Measurements from ENCODE around the gene PPP1R37.

GRCh38 chr19:45103508-45104319 lies 10.7 kb downstream of the PPP1R37 start:
- TF ChIP-seq EP300 (IDR thresholded peaks at IDR 0.05) (no peak), CTCF (IDR thresholded peaks at IDR 0.05) (no peak)

Measured in tibial nerve (tissue), 4 donors.